ENCODE data around the gene MGAM2. TPM values are rescaled to one million over a fixed set of nuclear protein-coding genes. Genes with fewer than 3 reads are reported as not detected.

The MGAM2 gene
- total and polyA plus RNA-seq, 2 of the 4 experiments (the other 2 are of a cell fraction), result not detected

DNA sequence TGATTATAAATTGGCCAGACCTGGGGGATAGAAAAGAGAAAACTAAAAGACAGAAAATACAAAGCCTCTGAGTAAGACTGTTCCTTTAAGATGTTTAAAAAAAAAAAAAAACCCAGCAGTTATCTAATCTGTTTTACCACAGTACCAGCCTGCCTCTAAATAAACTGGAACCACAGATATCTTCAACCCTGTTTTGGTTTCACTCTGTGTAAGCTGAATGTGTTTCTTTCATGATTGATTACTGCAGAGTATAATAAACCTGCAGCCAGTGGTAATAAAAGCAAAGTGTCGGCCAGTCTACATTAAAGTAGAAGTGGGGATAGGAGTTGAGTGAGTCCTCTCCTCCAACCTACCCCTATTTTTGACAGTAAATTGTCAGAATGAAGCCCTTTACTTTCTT, 40.6 kb downstream of the MGAM2 start:
- no peaks in the 10 kb centered on the region for H3K4me1 ChIP-seq (ENCODE audit: control insufficient read depth, insufficient read depth, low read length)
- H3K9ac ChIP-seq (ENCODE audit: low read depth, low read length), result no peak overlapping the region
- H2BK120ac ChIP-seq (ENCODE audit: low read depth, low read length), result no peak overlapping the region
- no CpG with 5 or more reads among the region's 1 CpG for WGBS, 2 experiments (ENCODE audit: extremely low coverage in 2 of 2, insufficient read length in 1 of 2)
- no peak overlapping the region for H2AK5ac ChIP-seq (ENCODE audit: low read depth, low read length)
- POLR2A ChIA-PET (ENCODE audit: unreplicated experiment), result no interaction called here
- no peak overlapping the region for H3K56ac ChIP-seq (ENCODE audit: extremely low read depth, insufficient read depth, low read length)
- H3K18ac ChIP-seq (ENCODE audit: low read depth, low read length), result no peak overlapping the region
- H4K91ac ChIP-seq (ENCODE audit: insufficient read depth, low read depth, low read length), result no peak overlapping the region
- no peak overlapping the region for H2BK20ac ChIP-seq (ENCODE audit: low read depth, low read length)
- H2BK5ac ChIP-seq (ENCODE audit: low read depth, low read length, poor library complexity, severe bottlenecking), result no peak overlapping the region
- dilution Hi-C loops (cut with HindIII; ENCODE audit: low sequenced_read_pairs, unreplicated experiment), result no loop called here
- no peak for ATAC-seq (ENCODE audit: low read depth)
- no peak overlapping the region for H3K4ac ChIP-seq (ENCODE audit: low read depth, low read length)
- no peak for DNase-seq
- CTCF ChIA-PET, result no interaction called here
- no peaks in the 10 kb centered on the region for H3K36me3 ChIP-seq (ENCODE audit: control insufficient read depth, insufficient read depth, low read length)
- no peak overlapping the region for H3K23ac ChIP-seq (ENCODE audit: low read depth, low read length)
- no peak overlapping the region for H3K27ac ChIP-seq (ENCODE audit: insufficient read depth, low read length)
- no peak overlapping the region for H2AFZ ChIP-seq (replicated peaks; ENCODE audit: low read length, poor library complexity)
- H4K8ac ChIP-seq (ENCODE audit: low read depth in 2 of 2, low read length in 2 of 2), result no peak overlapping the region
- peaks cover 13% of the 10 kb centered on the region for H3K9me3 ChIP-seq (ENCODE audit: control insufficient read depth, insufficient read depth, low read length)
- no peak overlapping the region for H4K5ac ChIP-seq (ENCODE audit: low read depth, low read length)
- no peaks in the 10 kb centered on the region for H3K27me3 ChIP-seq (ENCODE audit: control insufficient read depth, insufficient read depth, low read length)
- BruUV-seq (replicated peaks), result no TSS peak
- no peaks in the 10 kb centered on the region for H3K9me1 ChIP-seq (ENCODE audit: insufficient read depth, low read length)
- H2BK15ac ChIP-seq (ENCODE audit: low read depth, low read length), result no peak overlapping the region
- H3K4me3 ChIP-seq (ENCODE audit: insufficient read depth, low read depth, low read length), result no peak overlapping the region
- H2AK9ac ChIP-seq (replicated peaks; ENCODE audit: low read depth, low read length, poor library complexity), result no peak overlapping the region
- in situ Hi-C loops (cut with MboI; ENCODE audit: low sequenced_read_pairs), result no loop called here
- no peak for TF ChIP-seq POLR2A (IDR thresholded peaks at IDR 0.05; ENCODE audit: low read depth, low read length)
- no peak for TF ChIP-seq CEBPB (IDR thresholded peaks at IDR 0.05; ENCODE audit: low read depth, low read length)
- no peak for TF ChIP-seq RCOR1 (IDR thresholded peaks at IDR 0.05; ENCODE audit: insufficient replicate concordance, low read length)
- no peak for TF ChIP-seq BHLHE40 (IDR thresholded peaks at IDR 0.05; ENCODE audit: low read depth, low read length)
- TF ChIP-seq MAZ (IDR thresholded peaks at IDR 0.05; ENCODE audit: borderline replicate concordance, low read depth, low read length), result no peak
- TF ChIP-seq SMC3 (IDR thresholded peaks at IDR 0.05; ENCODE audit: low read depth, low read length), result no peak
- no peak for TF ChIP-seq MAFK (IDR thresholded peaks at IDR 0.05; ENCODE audit: low read depth, low read length)
- TF ChIP-seq NFE2L2 (IDR thresholded peaks at IDR 0.05; ENCODE audit: low read depth, low read length), result no peak
- no peak for TF ChIP-seq RFX5 (IDR thresholded peaks at IDR 0.05; ENCODE audit: low read depth, low read length)
- TF ChIP-seq CHD1 (IDR thresholded peaks at IDR 0.05; ENCODE audit: low read depth, low read length), result no peak
- TF ChIP-seq, protein P1, sequence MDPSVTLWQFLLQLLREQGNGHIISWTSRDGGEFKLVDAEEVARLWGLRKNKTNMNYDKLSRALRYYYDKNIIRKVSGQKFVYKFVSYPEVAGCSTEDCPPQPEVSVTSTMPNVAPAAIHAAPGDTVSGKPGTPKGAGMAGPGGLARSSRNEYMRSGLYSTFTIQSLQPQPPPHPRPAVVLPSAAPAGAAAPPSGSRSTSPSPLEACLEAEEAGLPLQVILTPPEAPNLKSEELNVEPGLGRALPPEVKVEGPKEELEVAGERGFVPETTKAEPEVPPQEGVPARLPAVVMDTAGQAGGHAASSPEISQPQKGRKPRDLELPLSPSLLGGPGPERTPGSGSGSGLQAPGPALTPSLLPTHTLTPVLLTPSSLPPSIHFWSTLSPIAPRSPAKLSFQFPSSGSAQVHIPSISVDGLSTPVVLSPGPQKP (IDR thresholded peaks at IDR 0.05; ENCODE audit: borderline replicate concordance, low read depth, low read length), result no peak
- no peak for TF ChIP-seq MXI1 (IDR thresholded peaks at IDR 0.05; ENCODE audit: borderline replicate concordance, low read depth, low read length)
- TF ChIP-seq, protein P2, sequence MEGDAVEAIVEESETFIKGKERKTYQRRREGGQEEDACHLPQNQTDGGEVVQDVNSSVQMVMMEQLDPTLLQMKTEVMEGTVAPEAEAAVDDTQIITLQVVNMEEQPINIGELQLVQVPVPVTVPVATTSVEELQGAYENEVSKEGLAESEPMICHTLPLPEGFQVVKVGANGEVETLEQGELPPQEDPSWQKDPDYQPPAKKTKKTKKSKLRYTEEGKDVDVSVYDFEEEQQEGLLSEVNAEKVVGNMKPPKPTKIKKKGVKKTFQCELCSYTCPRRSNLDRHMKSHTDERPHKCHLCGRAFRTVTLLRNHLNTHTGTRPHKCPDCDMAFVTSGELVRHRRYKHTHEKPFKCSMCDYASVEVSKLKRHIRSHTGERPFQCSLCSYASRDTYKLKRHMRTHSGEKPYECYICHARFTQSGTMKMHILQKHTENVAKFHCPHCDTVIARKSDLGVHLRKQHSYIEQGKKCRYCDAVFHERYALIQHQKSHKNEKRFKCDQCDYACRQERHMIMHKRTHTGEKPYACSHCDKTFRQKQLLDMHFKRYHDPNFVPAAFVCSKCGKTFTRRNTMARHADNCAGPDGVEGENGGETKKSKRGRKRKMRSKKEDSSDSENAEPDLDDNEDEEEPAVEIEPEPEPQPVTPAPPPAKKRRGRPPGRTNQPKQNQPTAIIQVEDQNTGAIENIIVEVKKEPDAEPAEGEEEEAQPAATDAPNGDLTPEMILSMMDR (conservative IDR thresholded peaks at IDR 0.05; ENCODE audit: low read depth, low read length), result no peak
- no peak for TF ChIP-seq FOS (IDR thresholded peaks at IDR 0.05; ENCODE audit: low read depth, low read length)
- TF ChIP-seq, protein P3, sequence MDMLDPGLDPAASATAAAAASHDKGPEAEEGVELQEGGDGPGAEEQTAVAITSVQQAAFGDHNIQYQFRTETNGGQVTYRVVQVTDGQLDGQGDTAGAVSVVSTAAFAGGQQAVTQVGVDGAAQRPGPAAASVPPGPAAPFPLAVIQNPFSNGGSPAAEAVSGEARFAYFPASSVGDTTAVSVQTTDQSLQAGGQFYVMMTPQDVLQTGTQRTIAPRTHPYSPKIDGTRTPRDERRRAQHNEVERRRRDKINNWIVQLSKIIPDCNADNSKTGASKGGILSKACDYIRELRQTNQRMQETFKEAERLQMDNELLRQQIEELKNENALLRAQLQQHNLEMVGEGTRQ (IDR thresholded peaks at IDR 0.05; ENCODE audit: low read depth, low read length), result no peak
- intact Hi-C loops (cut with micrococcal nuclease), result no loop called here
- H3K14ac ChIP-seq (replicated peaks; ENCODE audit: low read depth, low read length), result no peak overlapping the region
- no peak overlapping the region for H3K4me2 ChIP-seq (ENCODE audit: low read depth, low read length)
- no peaks in the 10 kb centered on the region for H3K79me1 ChIP-seq (ENCODE audit: low read depth in 1 of 2, low read length in 2 of 2)
- H4K20me1 ChIP-seq (ENCODE audit: insufficient read depth, low read length), result no peaks in the 10 kb centered on the region

Data from IMR-90 (cell line).